NT2/D1 (cell line): ENCODE data around the gene ALPG.
"Not testable (repeated sequence)": the region's sequence is repeated elsewhere in the genome, so short reads cannot be mapped to it uniquely, and the experiment has no call there.

Experiments used
- DNase-seq: peaks from one replicate; pipeline ENCODE4 v3.0.0-alpha.2; 2011; ENCODE audit warnings: low read depth, low spot score
- H3K27me3 ChIP-seq: 2 replicates; pipeline ENCODE4 v1.6.0; 2011; ENCODE audit warnings: mild to moderate bottlenecking; ENCODE audit not compliant: insufficient read length, insufficient read depth
- H3K36me3 ChIP-seq: 2 replicates; pipeline ENCODE4 v1.6.1; 2011; ENCODE audit warnings: mild to moderate bottlenecking, low read length, mixed read lengths; ENCODE audit not compliant: insufficient read depth, insufficient read length
- H3K4me1 ChIP-seq: 2 replicates; pipeline ENCODE4 v1.5.1; 2011; ENCODE audit not compliant: insufficient read depth, insufficient read length
- H3K4me3 ChIP-seq: 2 replicates; pipeline ENCODE4 v1.5.1; 2011; ENCODE audit warnings: low read depth; ENCODE audit not compliant: insufficient read length
- H3K9ac ChIP-seq: 2 replicates; pipeline ENCODE4 v1.6.0; 2011; ENCODE audit warnings: low read depth; ENCODE audit not compliant: insufficient read length
- H3K9me3 ChIP-seq: 2 replicates; pipeline ENCODE4 v1.5.1; 2011; ENCODE audit warnings: mild to moderate bottlenecking, low read length; ENCODE audit not compliant: insufficient read depth
- SUZ12 ChIP-seq: IDR thresholded peaks from 2 replicates; pipeline ENCODE4 v1.6.1; 2011; ENCODE audit not compliant: insufficient read length, insufficient read depth; ENCODE audit errors: extremely low read depth
- YY1 ChIP-seq: IDR thresholded peaks from 2 replicates; pipeline ENCODE4 v1.6.1; 2011; ENCODE audit not compliant: insufficient read length, insufficient read depth
- ZNF274 ChIP-seq: IDR thresholded peaks from 2 replicates; pipeline ENCODE4 v1.6.1; 2011; ENCODE audit warnings: mild to moderate bottlenecking, low read depth, low read length

Gene ALPG

DNA sequence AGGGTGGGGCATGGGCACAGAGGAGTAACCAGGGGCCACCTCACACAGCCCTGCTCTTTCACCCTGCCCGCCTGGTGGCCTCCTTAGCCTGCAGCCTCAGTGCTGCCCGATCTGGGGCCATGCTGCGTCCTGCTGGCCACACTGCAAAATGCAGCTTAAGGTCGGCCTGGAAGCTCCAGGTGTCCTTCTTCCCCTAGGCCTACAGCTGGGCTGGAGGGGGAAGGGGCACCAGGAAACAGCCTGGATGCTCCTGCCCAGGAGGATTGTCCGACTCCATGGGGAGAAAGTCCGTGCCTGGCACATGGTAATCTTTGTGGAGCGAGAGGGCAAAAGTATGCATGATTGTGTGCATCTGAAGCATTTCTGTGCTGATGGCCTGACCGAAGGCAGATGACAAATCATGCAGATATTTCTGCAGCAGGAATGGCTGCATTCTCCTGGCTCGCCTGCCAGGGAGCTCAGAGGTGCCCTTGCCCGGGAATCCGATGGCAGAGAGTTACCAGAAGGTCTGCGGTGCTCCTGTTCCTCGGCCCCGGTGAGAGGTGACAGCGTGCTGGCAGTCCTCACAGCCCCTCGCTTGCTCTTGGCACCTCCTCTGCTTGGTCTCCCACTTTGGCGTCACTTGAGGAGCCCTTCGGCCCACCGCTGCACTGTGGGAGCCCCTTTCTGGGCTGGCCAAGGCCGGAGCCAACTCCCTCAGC lies 40.9 kb upstream of the ALPG start:
- peak; percentile 61 for DNase-seq
- H3K9ac ChIP-seq, result no peak overlapping the region
- peaks cover 34% of the 10 kb centered on the region for H3K4me1 ChIP-seq
- no peak overlapping the region for H3K4me3 ChIP-seq
- TF ChIP-seq YY1 (no peak), ZNF274 (no peak)
- peaks cover 11% of the 10 kb centered on the region; the same call in 1 of the 2 replicates for H3K9me3 ChIP-seq
- no peaks in the 10 kb centered on the region for H3K36me3 ChIP-seq
- no peaks in the 10 kb centered on the region for H3K27me3 ChIP-seq

DNA sequence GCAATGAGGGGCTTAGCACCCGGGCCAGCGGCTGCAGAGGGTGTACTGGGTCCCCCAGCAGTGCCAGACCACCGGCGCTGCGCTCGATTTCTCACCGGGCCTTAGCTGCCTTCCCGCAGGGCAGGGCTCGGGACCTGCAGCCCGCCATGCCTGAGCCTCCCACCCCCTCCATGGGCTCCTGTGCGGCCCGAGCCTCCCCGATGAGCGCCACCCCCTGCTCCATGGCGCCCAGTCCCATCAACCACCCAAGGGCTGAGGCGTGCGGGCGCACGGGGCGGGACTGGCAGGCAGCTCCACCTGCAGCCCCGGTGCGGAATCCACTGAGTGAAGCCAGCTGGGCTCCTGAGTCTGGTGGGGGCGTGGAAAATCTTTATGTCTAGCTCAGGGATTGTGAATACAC lies 40.2 kb upstream of the ALPG start:
- not testable (repeated sequence) for DNase-seq, H3K36me3 ChIP-seq, H3K4me3 ChIP-seq, H3K9ac ChIP-seq, H3K27me3 ChIP-seq, H3K9me3 ChIP-seq
- peaks cover 34% of the 10 kb centered on the region for H3K4me1 ChIP-seq

DNA sequence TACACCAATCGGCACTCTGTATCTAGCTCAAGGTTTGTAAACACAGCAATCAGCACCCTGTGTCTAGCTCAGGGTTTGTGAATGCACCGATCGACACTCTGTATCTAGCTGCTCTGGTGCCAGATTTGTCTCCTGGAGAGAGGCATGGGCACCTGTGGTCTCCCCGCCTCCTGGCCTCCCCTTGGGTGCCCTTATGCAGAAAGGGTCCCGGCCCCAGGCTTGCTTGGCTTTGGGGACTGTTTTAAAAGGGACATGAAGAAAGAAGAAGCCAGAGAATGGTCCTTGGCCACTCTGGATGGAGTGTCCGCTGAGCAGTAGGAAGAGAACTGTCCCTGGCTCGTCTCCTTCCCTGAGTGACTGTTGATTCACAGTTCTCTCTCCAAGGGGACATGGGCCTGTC lies 39.6 kb upstream of the ALPG start:
- Histone ChIP-seq H3K4me1 (peaks cover 34% of the 10 kb centered on the region), H3K36me3 (no peaks in the 10 kb centered on the region), H3K4me3 (no peak overlapping the region), H3K27me3 (no peaks in the 10 kb centered on the region), H3K9ac (no peak overlapping the region), H3K9me3 (peaks cover 4% of the 10 kb centered on the region; the same call in 1 of the 2 replicates)
- TF ChIP-seq ZNF274, result no peak
- TF ChIP-seq SUZ12, result no peak
- no peak for TF ChIP-seq YY1
- DNase-seq, result no peak

DNA sequence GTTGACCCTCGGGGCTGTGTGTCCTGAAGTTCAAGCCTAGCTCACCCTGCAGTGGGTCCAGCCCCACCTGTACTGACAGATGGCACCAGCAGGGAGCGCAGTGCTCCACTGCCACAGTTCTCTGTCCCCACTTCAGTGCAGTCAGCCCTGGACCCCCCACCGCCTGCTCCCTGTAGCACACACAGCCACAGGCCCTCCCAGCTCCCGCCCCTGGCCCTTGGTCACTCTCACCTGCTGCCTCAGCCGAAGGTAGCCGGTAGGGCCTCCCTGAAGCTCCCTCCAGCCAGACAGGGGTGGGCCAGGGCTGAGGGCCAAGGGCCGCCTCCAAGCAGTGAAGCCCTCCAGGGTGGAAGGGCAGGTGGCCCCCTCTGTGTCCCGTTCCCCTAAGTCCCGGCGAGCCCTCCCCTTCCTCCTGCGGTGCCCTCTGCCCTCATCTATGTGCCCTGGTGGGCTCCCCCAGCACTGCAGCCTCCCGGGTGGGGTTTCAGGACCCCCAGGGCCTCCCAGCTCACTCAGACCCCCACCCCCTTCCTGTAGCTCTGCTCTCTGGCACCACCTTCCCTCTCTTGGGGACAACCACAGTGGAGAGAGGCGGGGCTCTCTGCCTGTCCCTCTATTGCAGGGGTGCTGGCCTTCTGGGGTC lies 38.9 kb upstream of the ALPG start:
- Histone ChIP-seq H3K4me1 (peaks cover 33% of the 10 kb centered on the region), H3K36me3 (no peaks in the 10 kb centered on the region), H3K9me3 (peaks cover 4% of the 10 kb centered on the region; the same call in 1 of the 2 replicates), H3K9ac (peak overlapping the region; percentile 51), H3K4me3 (no peak overlapping the region), H3K27me3 (no peaks in the 10 kb centered on the region)
- no peak for TF ChIP-seq SUZ12
- no peak for TF ChIP-seq YY1
- no peak for TF ChIP-seq ZNF274
- DNase-seq, result peak; percentile 43

DNA sequence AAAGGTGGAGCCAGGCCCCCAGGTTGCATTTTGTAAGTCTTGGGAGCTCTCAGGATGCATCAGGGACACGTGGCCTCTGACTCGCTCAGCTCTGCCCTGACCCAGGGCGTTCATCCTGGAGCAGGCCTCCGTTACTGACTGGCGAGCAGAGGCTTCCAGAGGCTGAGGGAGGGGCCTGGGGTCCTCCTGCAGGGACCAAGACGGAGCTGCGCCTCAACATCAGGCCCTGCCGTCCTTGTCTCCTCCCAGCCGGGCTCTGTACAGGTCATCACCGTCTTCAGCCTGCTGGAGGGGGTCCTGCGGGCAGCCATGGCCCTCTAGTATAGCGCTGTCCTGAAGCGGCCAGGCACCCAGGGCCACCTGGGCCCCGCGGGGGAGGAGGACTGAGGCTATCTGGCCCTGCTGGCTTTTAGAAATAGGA lies 38.3 kb upstream of the ALPG start:
- Histone ChIP-seq H3K9me3 (peaks cover 4% of the 10 kb centered on the region; the same call in 1 of the 2 replicates), H3K4me1 (peaks cover 30% of the 10 kb centered on the region), H3K36me3 (no peaks in the 10 kb centered on the region), H3K4me3 (no peak overlapping the region), H3K9ac (peak overlapping the region; percentile 51), H3K27me3 (no peaks in the 10 kb centered on the region)
- TF ChIP-seq SUZ12, result no peak
- TF ChIP-seq YY1, result no peak
- no peak for TF ChIP-seq ZNF274
- no peak for DNase-seq

DNA sequence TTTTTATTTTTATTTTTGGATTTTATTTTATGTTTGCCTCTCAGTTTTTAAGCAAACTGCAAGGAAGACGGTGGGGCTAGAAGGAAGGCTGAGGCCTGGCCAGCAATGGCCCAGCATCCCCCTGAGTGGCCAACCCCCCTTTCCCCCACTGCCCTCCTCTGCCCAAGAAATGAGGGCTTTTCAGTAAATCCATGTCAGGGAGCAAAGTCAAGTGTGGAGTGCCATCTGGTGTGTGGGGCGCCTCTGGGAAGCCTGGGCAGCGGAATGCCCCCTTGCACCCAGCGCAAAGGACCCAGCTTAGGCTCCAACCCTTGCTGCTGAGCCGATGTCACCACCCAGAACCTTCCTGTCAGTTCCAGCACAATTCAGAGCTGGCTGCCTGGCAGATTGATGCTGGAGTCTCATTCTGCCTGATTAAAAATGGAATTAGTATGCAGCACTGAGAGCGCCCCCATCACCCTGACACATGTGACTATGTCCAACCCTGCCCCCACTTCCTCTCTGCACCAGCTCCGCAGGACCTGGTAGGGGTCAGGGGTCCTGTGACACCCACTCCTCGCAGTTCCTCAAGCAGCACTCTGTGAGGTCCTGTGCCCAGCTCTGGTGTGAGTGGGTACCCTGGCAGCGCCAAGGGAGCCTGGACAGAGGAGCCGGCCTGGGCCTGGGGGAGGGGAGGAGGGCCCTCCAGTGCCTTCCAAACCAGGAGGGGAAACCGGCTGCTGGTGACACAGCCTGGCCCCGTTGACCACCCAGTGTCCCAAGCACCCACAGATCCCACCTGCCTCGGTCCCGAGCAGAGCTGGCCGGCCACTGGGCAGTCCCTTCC lies 37.3 kb upstream of the ALPG start:
- peak overlapping the region; percentile 50 for H3K9ac ChIP-seq

DNA sequence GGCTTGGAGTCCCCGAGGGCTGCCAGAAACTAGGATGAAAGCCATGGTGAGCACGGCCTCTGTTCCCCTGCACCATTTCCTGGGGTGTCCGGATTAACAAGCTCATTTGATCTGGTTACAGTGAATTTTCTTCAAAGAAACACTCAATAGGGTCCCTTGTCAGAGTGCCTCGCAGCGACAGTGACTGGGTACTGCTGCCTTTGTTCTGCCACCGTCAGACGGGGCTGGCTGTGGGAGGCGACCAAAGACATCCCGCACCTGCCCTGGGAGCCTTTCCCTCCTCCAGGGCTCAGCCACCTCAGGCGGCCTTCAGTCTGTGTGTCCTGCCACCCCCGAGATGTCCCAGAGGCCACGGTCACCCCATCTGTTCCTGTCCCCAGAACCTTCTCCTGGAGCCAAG lies 36.6 kb upstream of the ALPG start:
- not testable (repeated sequence) for H3K9me3 ChIP-seq, H3K27me3 ChIP-seq, H3K4me3 ChIP-seq, DNase-seq, H3K36me3 ChIP-seq
- peaks cover 25% of the 10 kb centered on the region for H3K4me1 ChIP-seq
- peak overlapping the region; percentile 50 for H3K9ac ChIP-seq

More for the DNA sequence above, 37.3 kb upstream of the ALPG start:
- Histone ChIP-seq H3K4me1 (peaks cover 25% of the 10 kb centered on the region), H3K4me3 (no peak overlapping the region), H3K9me3 (peaks cover 4% of the 10 kb centered on the region; the same call in 1 of the 2 replicates), H3K36me3 (no peaks in the 10 kb centered on the region), H3K27me3 (no peaks in the 10 kb centered on the region)
- DNase-seq, result no peak
- TF ChIP-seq ZNF274 (no peak), YY1 (no peak), SUZ12 (no peak)
